Stimulated activated naive CD8-positive, alpha-beta T cell treated with anti-CD3 and anti-CD28 coated beads, Interleukin-15, Interleukin-2, amounts not matched to agents 100 ng/mL and 50 ng/mL, for 24 hours (primary cell): ENCODE measurements around the gene KANSL1.
"Not testable (repeated sequence)": the region's sequence is repeated elsewhere in the genome, so short reads cannot be mapped to it uniquely, and the experiment has no call there.

Experiments
- H3K27ac Mint-ChIP-seq: one replicate; pipeline ENCODE4 v1.8.0; 2021; ENCODE audit warnings: mild to moderate bottlenecking, mixed read lengths
- H3K27me3 Mint-ChIP-seq: one replicate; pipeline ENCODE4 v1.8.0; 2021; ENCODE audit warnings: mixed read lengths
- H3K36me3 Mint-ChIP-seq: one replicate; pipeline ENCODE4 v1.8.0; 2021; ENCODE audit warnings: low read depth, mixed read lengths
- H3K4me1 Mint-ChIP-seq: one replicate; pipeline ENCODE4 v1.8.0; 2021; ENCODE audit warnings: low read depth, mixed read lengths
- H3K4me3 Mint-ChIP-seq: one replicate; pipeline ENCODE4 v1.8.0; 2021; ENCODE audit warnings: mild to moderate bottlenecking, mixed read lengths
- H3K9me3 Mint-ChIP-seq: one replicate; pipeline ENCODE4 v1.8.0; 2021; ENCODE audit warnings: mixed read lengths

KANSL1 gene

DNA sequence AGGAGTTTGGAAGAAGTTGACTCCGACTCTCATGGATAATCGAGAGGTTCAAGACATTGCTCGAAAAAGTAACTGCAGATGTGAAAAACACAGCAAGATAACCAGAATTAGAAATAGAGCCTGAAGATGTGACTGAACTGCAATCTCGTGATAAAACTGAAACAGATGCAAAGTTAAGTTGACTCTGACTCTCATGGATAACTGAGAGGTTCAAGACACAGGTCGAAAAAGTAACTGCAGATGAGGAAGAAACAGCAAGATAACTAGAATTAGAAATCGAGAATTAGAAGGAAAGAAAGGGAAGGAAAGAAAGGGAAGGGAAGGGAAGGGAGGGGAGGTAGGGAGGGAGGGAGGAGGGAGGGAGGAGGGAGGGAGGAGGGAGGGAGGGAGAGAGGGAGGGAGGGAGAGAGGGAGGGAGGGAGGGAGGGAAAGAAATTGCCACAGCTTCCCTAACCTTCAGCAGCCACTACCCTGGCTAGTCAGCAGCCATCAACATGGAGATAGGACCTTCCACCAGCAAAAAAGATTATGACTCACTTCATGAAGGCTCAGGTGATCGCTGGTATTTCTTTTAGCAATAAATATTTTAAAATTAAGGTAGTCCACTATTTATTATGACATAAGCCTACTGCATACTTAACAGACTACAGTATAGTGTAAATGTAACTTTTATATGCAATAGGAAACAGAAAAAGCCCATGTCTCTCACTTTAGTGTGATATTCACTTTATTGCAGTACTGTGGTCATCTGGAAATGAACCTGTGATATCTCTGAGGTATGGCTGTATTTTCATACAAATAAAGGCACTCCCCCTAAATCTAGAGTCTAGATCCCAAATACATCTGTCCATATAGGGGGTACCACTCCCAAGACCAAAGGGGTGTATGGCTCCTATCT lies 68.3 kb downstream of the KANSL1 start:
- H3K27me3 Mint-ChIP-seq: no peaks in the 10 kb centered on the region
- no peak overlapping the region for H3K4me3 Mint-ChIP-seq
- peaks cover 50% of the 10 kb centered on the region for H3K36me3 Mint-ChIP-seq
- no peak overlapping the region for H3K27ac Mint-ChIP-seq
- peaks cover 95% of the 10 kb centered on the region for H3K4me1 Mint-ChIP-seq
- H3K9me3 Mint-ChIP-seq: no peaks in the 10 kb centered on the region

DNA sequence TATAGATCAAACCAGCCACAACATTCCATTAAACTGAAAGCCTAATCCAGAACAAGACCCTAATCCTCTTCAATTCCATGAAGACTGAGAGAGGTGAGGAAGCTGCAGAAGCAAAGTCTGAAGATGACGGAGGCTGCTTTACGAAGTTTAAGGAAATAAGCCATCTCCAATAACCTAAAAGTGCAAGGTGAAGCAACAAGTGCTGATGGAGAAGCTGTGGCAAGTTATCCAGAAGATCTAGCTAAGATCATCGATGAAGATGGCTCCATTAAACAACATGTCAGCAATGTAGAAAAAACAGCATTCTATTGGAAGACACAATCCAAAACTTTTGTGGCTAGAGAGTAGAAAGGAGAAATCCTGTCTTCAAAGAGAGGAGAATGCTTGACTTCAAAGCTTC lies 69.6 kb downstream of the KANSL1 start:
- no peaks in the 10 kb centered on the region for H3K9me3 Mint-ChIP-seq
- H3K4me3 Mint-ChIP-seq: no peak overlapping the region
- peaks cover 49% of the 10 kb centered on the region for H3K36me3 Mint-ChIP-seq
- no peaks in the 10 kb centered on the region for H3K27me3 Mint-ChIP-seq
- H3K4me1 Mint-ChIP-seq: peaks cover 93% of the 10 kb centered on the region
- no peak overlapping the region for H3K27ac Mint-ChIP-seq

DNA sequence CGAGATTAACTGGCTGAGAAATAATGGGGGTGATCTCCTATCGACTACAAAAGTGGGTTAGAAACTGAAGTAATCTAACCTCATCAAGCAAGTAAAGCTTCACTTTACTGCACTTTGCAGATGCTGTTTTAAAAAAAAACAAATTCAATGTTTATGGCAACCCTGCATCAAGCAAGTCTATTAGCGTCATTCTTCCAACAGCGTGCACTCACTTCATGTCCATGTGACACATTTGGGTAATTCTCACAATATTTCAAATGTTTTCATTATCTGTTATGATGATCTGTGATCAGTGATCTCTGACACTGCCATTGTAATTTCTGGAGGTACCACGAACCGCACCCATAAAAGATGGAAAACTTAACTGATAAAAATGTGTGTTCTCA lies 70.8 kb downstream of the KANSL1 start:
- H3K27ac Mint-ChIP-seq: peak overlapping the region; percentile 55
- peak overlapping the region; percentile 34 for H3K4me3 Mint-ChIP-seq
- H3K9me3 Mint-ChIP-seq: no peaks in the 10 kb centered on the region
- peaks cover 89% of the 10 kb centered on the region for H3K4me1 Mint-ChIP-seq
- peaks cover 38% of the 10 kb centered on the region for H3K36me3 Mint-ChIP-seq
- no peaks in the 10 kb centered on the region for H3K27me3 Mint-ChIP-seq

DNA sequence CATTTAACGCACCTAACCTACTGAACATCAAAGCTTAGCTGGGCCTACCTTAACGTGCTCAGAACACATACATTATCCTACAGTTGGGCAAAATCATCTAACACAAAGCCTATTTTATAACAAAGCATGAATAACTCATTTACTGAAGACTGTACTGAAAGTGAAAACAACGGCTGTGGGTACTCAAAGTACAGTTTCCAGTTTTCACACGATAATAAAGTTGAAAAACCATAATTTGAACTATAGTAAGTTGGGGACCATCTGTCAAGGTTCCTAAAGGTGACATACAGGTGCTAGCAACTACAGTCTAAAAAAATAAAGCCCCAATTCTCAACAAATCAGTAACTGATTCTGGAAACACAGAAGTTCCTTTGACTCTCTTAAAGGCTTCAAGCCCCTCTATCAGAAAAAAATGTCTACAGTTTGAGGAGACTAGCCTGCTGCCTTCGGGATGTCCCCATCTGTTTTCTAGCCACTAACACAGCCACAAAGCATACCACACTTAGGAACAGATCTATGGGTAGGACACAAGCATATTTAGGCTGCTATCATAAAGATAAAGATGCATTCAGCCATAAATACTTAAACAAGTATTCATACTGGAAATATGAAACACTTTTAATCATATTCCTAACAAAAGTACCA lies 71.3 kb downstream of the KANSL1 start:
- Mint-ChIP-seq H3K4me1 (peaks cover 89% of the 10 kb centered on the region), H3K4me3 (peak overlapping the region; percentile 34), H3K9me3 (no peaks in the 10 kb centered on the region), H3K27me3 (no peaks in the 10 kb centered on the region), H3K36me3 (peaks cover 34% of the 10 kb centered on the region), H3K27ac (peak overlapping the region; percentile 55)

DNA sequence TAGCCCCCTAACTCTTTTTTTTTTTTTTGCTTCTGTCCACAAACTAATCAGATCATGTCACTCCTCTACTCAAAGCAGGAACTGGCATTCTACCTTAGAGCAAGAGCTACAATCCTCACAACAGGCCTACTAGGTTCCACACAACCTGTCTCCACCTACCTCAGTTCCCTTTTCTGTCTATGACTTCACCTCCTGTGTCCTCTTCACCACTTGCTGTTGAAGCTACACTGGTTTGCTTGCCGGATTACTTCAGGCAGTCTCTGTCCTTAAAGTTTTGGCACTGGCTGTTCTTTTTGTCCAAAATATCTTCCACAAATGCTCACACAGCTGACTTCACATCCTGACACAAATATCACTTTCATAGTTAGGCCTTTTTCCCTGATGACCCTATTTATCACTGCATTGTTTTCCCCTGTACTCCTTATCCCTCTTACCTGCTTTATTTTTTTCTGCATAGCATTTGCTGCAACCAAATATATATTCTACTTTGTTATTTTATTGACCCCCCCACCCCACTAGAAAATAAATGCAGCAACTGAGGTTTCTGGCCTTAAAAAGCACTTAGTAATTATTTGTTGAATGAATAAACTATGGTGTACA lies 72.0 kb downstream of the KANSL1 start:
- Mint-ChIP-seq H3K9me3 (no peaks in the 10 kb centered on the region), H3K4me1 (peaks cover 88% of the 10 kb centered on the region), H3K27me3 (no peaks in the 10 kb centered on the region), H3K36me3 (peaks cover 29% of the 10 kb centered on the region), H3K27ac (peak overlapping the region; percentile 1), H3K4me3 (no peak overlapping the region)

DNA sequence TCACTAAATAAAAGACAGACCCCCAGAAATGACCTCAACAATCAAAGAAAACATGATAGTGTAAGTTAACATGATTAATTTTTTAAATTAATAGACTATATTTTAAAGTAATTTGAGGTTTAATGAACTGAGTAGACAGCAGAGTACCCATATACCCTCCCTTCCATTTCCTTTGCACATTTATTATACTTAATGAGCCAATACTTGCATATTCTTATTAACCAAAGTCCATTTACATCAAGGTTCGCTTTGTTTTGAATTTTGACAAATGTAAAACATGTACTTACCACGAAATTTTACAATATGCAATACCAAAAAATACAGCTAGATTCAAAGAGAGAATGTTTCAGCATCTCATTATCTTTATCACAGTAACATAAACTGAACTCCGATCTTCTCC lies 72.7 kb downstream of the KANSL1 start:
- peaks cover 89% of the 10 kb centered on the region for H3K4me1 Mint-ChIP-seq
- H3K27ac Mint-ChIP-seq: peak overlapping the region; percentile 1

DNA sequence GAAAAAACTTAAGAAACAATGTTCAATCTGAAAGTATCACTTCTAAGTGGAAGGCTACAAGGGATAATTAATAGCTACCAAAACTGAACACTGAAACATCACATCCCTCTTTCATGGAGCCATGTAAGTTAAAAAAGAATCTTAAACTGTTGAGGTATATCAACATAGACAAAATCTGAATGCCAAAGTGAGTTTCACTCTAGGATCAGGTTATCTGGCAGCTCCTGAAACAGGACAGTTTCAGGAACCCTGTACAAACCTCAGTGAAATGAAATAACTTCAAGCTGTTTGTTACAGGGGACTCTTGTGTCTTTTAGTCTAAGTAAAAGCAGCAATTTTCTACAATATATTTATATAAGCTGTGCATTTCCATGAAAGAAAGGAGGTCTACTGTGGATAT lies 73.2 kb downstream of the KANSL1 start:
- Mint-ChIP-seq H3K4me1 (peaks cover 90% of the 10 kb centered on the region), H3K36me3 (peaks cover 31% of the 10 kb centered on the region), H3K27me3 (no peaks in the 10 kb centered on the region), H3K9me3 (no peaks in the 10 kb centered on the region), H3K4me3 (no peak overlapping the region), H3K27ac (peak overlapping the region; percentile 19)

More for the DNA sequence above, 72.7 kb downstream of the KANSL1 start:
- Mint-ChIP-seq H3K9me3 (no peaks in the 10 kb centered on the region), H3K36me3 (peaks cover 28% of the 10 kb centered on the region), H3K27me3 (no peaks in the 10 kb centered on the region), H3K4me3 (no peak overlapping the region)

DNA sequence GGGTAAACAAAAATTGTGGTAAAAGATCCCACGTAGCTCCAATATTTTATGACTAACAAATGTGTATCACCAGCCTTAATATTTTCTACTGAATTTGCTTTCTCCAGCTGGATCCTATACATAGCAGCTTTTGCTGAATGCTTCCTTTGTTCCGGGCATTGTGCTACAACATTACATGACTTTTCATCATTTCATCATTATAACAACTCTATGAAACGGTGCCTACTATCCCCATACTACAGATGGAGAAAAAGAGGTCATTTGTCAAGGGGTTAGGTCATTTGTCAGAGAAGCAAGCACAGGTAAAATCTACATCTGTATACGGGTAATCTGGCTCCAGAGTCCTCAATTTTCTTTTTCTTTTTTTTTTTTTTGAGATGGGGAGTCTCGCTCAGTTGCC lies 74.3 kb downstream of the KANSL1 start:
- H3K4me3 Mint-ChIP-seq: no peak overlapping the region
- peaks cover 36% of the 10 kb centered on the region for H3K36me3 Mint-ChIP-seq
- H3K4me1 Mint-ChIP-seq: peaks cover 92% of the 10 kb centered on the region
- no peaks in the 10 kb centered on the region for H3K27me3 Mint-ChIP-seq
- peak overlapping the region; percentile 30 for H3K27ac Mint-ChIP-seq
- H3K9me3 Mint-ChIP-seq: no peaks in the 10 kb centered on the region

DNA sequence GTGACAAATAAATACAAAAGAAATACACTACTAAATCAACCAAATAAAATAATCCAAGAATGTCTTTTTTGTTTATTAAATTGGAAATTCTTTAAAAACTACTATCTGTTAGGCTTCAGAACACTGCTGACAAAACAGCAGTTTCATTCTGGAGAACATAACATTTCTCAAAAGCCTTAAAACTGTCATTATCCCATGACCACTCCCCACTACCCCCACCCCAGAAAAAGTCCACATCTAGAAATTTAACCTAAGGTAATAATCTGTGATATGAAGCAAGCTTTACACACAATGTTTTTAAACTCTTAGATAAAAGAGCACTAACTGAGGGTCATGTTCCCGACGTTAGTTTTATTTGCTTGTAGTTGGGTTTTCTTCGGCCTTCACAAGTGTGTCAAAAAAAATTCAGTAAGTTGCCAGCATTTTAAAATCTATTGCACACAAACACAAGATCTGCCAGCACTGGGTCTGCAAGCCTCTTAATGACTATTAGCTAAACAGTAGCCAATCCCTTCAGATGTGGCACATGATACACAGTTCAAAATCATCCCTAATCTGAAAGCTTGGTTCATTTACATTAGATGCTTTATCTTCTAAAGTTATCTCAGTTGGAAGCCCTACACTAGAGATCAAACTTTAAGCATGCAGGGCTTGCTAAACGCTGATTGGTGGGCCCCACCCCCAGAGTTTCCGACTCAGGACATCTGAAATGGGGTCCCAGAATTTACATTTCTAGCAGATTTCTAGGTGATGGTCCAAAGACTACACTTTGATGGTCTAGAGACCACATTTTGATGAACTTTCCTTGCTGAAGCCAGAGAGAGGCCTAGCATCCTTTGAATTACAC lies 75.2 kb downstream of the KANSL1 start:
- Mint-ChIP-seq H3K4me1 (peaks cover 93% of the 10 kb centered on the region), H3K4me3 (no peak overlapping the region), H3K36me3 (peaks cover 31% of the 10 kb centered on the region), H3K9me3 (no peaks in the 10 kb centered on the region), H3K27me3 (no peaks in the 10 kb centered on the region), H3K27ac (no peak overlapping the region)

DNA sequence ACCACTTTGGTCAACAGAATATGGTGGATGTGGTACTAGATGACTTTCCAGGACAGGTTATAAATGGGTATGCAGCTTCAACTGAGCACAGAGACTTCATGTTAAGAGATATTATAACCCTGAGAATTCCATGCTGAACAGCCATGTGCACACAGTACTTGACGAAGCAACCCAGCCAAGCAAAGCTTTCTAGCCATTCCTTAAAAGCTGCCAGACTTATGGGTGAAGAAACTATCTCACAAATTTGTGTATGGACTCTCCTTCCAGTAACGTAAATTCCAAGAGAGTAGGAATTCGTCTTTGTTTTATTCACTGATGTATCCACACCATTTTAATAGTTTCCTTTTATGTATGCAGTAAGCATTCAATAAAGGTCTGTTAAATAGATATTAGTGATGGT lies 76.1 kb downstream of the KANSL1 start:
- Mint-ChIP-seq H3K36me3 (peaks cover 31% of the 10 kb centered on the region), H3K27ac (no peak overlapping the region), H3K9me3 (no peaks in the 10 kb centered on the region), H3K4me1 (peaks cover 91% of the 10 kb centered on the region), H3K27me3 (no peaks in the 10 kb centered on the region), H3K4me3 (no peak overlapping the region)

DNA sequence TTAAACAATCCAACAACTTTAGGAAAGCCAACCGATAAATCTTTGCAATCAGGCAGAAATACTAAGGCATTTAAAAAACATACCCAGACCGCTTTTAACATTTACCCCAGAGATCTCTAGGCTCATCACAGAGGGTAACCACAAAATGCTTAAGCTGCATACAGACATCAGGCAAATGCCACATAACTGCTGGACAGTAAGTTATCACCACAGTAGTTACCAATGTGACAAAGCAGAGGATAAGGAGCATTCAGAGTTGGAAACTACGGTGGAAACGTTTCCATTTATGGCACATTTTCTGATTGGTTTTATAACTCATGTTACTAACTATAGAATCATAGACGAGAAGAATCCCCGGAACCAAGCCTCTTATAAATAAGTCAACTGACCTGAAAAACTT lies 77.5 kb downstream of the KANSL1 start:
- Mint-ChIP-seq H3K9me3 (no peaks in the 10 kb centered on the region), H3K36me3 (peaks cover 29% of the 10 kb centered on the region), H3K27me3 (no peaks in the 10 kb centered on the region), H3K27ac (peak overlapping the region; percentile 7), H3K4me1 (peaks cover 90% of the 10 kb centered on the region), H3K4me3 (no peak overlapping the region)

DNA sequence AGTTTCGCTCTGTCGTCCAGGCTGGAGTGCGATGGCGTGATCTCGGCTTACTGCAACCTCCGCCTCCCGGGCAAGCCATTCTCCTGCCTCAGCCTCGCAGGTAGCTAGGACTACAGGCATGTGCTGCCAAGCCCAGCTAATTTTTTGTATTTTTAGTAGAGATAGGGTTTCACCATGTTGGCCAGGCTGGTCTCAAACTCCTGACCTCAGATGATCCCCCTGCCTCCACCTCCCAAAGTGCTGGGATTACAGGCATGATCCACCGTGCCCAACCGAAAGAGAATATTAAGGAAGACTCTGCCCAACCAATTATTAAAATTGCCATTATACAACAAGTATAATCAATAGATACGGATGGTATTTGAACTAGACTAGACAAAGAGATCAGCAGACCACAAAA lies 82.0 kb downstream of the KANSL1 start:
- not testable (repeated sequence) for H3K4me3 Mint-ChIP-seq, H3K27me3 Mint-ChIP-seq, H3K9me3 Mint-ChIP-seq, H3K27ac Mint-ChIP-seq
- Mint-ChIP-seq H3K4me1 (peaks cover 94% of the 10 kb centered on the region), H3K36me3 (peaks cover 19% of the 10 kb centered on the region)

DNA sequence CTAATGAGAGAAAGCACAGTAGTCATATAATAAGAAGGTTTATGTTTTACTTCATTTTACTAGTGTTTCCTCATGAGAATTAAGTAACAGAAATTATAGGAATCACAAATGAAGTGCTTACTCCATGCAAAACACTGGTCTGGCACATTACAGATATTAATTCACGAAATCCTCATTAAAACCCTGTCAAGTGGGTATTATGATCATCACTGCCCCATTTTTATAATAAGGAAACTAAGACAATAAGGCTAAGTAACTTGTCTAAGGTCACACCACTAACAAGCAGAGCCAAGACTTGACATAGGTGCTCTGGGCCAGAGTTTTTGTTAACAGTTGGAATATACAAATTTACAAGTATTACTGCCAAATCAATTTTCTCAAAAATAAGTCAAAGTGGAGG lies 83.0 kb downstream of the KANSL1 start:
- H3K9me3 Mint-ChIP-seq: no peaks in the 10 kb centered on the region
- H3K36me3 Mint-ChIP-seq: peaks cover 14% of the 10 kb centered on the region
- no peak overlapping the region for H3K27ac Mint-ChIP-seq
- H3K27me3 Mint-ChIP-seq: no peaks in the 10 kb centered on the region
- H3K4me1 Mint-ChIP-seq: peaks cover 88% of the 10 kb centered on the region
- H3K4me3 Mint-ChIP-seq: no peak overlapping the region

DNA sequence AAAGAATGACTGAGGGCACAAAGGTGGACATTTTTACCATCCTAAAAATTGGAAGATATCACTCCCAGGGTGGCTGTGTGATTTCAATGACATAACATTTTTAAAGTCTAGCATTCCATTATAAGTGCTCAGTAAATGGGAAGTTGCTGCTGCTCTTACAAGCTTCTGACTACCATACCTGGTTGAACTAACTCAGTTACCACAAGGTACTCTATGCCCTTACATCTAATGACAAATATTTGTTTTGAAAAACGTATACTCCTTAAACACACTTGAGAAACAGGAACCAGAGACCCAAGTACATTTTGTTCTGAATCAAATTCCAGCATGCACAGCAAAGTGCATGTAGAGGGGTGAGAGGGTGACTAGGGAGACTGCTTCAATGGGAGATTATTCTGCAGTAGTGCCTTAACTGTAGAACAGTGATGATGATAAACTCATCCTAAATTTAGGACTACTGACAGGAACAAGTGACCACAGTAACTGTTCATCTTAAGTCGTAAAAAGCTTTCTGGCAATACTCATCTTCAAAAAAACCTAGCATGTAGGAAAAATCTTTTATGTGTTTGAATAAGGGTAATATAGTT lies 83.5 kb downstream of the KANSL1 start:
- no peak overlapping the region for H3K27ac Mint-ChIP-seq
- H3K4me3 Mint-ChIP-seq: no peak overlapping the region
- no peaks in the 10 kb centered on the region for H3K27me3 Mint-ChIP-seq
- peaks cover 10% of the 10 kb centered on the region for H3K36me3 Mint-ChIP-seq
- no peaks in the 10 kb centered on the region for H3K9me3 Mint-ChIP-seq
- peaks cover 88% of the 10 kb centered on the region for H3K4me1 Mint-ChIP-seq
